NCI-H524 (cell line): ENCODE measurements around the gene OXNAD1.

Source experiments
- DNase-seq, 2 experiments: peaks; one replicate each; lab custom pipeline; 2025; lab: John Stamatoyannopoulos, UW

The OXNAD1 gene

GRCh38 chr3:16329036-16329825 lies 64.2 kb downstream of the OXNAD1 start:
- DNase-seq = no peak

- DNase-seq = no peak
These were observed 64.8 kb downstream of the OXNAD1 start for GRCh38 chr3:16329826-16330129.

- no peak for DNase-seq
These were observed 65.3 kb downstream of the OXNAD1 start for GRCh38 chr3:16330351-16330750.

- no peak for DNase-seq
These were observed 66.4 kb downstream of the OXNAD1 start for GRCh38 chr3:16331319-16331883.

- DNase-seq = no peak
These were observed 68.0 kb downstream of the OXNAD1 start for GRCh38 chr3:16332904-16333426.

- peak in 1 of 2 experiments; percentile 7 for DNase-seq
These were observed 69.9 kb downstream of the OXNAD1 start for GRCh38 chr3:16334909-16335308.

- DNase-seq = no peak
These were observed 70.3 kb downstream of the OXNAD1 start for GRCh38 chr3:16335333-16335732.

- DNase-seq = no peak
These were observed 71.0 kb downstream of the OXNAD1 start for GRCh38 chr3:16335772-16336645.

GRCh38 chr3:16336825-16337224 lies 71.8 kb downstream of the OXNAD1 start:
- DNase-seq = no peak

- no peak for DNase-seq
These were observed 73.0 kb downstream of the OXNAD1 start for GRCh38 chr3:16337856-16338540.

- DNase-seq = peak; percentile 42 to 85
These were observed 74.0 kb downstream of the OXNAD1 start for GRCh38 chr3:16338999-16339398.

- DNase-seq = no peak
These were observed 78.1 kb downstream of the OXNAD1 start for GRCh38 chr3:16343101-16343500.

GRCh38 chr3:16346413-16347081 lies 81.5 kb downstream of the OXNAD1 start:
- no peak for DNase-seq

GRCh38 chr3:16347548-16347947 lies 82.5 kb downstream of the OXNAD1 start:
- no peak for DNase-seq

GRCh38 chr3:16349986-16350596 lies 85.1 kb downstream of the OXNAD1 start:
- no peak for DNase-seq

- DNase-seq = no peak
These were observed 85.7 kb downstream of the OXNAD1 start for GRCh38 chr3:16350597-16351318.

- DNase-seq = no peak
These were observed 87.4 kb downstream of the OXNAD1 start for GRCh38 chr3:16352428-16352827.

- no peak for DNase-seq
These were observed 89.3 kb downstream of the OXNAD1 start for GRCh38 chr3:16354291-16354690.
